Loucy (cell line): Measurements from ENCODE around the gene CAMSAP3.

Source experiments
- H2AFZ ChIP-seq: fragments of 200-600 bp; sonication (generic); 2 replicates; pipeline ENCODE4 v1.6.0; 2016; ENCODE audit warnings: antibody characterized with exemption, mild to moderate bottlenecking, low read length, moderate library complexity
- H3F3A ChIP-seq: fragments of 200-600 bp; 2 replicates; pipeline ENCODE4 v1.6.0; 2016; ENCODE audit warnings: antibody characterized with exemption, low read depth, mild to moderate bottlenecking
- H3K27me3 ChIP-seq: fragments of 200-600 bp; sonication (generic); 2 replicates; pipeline ENCODE4 v1.6.1; 2014; ENCODE audit warnings: low read length, mild to moderate bottlenecking; ENCODE audit not compliant: insufficient read depth, poor library complexity, severe bottlenecking
- H3K36me3 ChIP-seq: fragments of 200-600 bp; sonication (generic); 2 replicates; pipeline ENCODE4 v1.6.1; 2016; ENCODE audit warnings: low read length; ENCODE audit not compliant: insufficient read depth
- H3K4me1 ChIP-seq: fragments of 200-600 bp; sonication (generic); 2 replicates; pipeline ENCODE4 v1.5.1; 2014; ENCODE audit warnings: low read length, mild to moderate bottlenecking; ENCODE audit not compliant: insufficient read depth, poor library complexity, severe bottlenecking
- H3K4me2 ChIP-seq: fragments of 200-600 bp; sonication (generic); 2 replicates; pipeline ENCODE4 v1.6.0; 2014; ENCODE audit warnings: antibody characterized with exemption, low read length, low read depth, mild to moderate bottlenecking; ENCODE audit not compliant: poor library complexity, severe bottlenecking
- H3K4me3 ChIP-seq: fragments of 200-600 bp; sonication (generic); 2 replicates; pipeline ENCODE4 v1.5.1; 2014; ENCODE audit warnings: low read length, mild to moderate bottlenecking, mixed read lengths; ENCODE audit not compliant: poor library complexity, severe bottlenecking
- H3K79me2 ChIP-seq: fragments of 200-600 bp; sonication (generic); 2 replicates; pipeline ENCODE4 v1.6.1; 2014; ENCODE audit warnings: low read length; ENCODE audit not compliant: insufficient read depth
- H3K9ac ChIP-seq: fragments of 200-600 bp; sonication (generic); 2 replicates; pipeline ENCODE4 v1.6.0; 2014; ENCODE audit warnings: mild to moderate bottlenecking, low read depth, low read length, moderate library complexity; ENCODE audit not compliant: poor library complexity, severe bottlenecking
- H3K9me2 ChIP-seq: fragments of 200-600 bp; sonication (generic); replicated peaks from 2 replicates; pipeline ENCODE4 v1.6.1; 2016; ENCODE audit warnings: low read depth, low read length, mixed read lengths
- H3K9me3 ChIP-seq: fragments of 200-600 bp; sonication (generic); 2 replicates; pipeline ENCODE4 v1.6.1; 2014; ENCODE audit warnings: mild to moderate bottlenecking, antibody characterized with exemption, low read length, low read depth; ENCODE audit not compliant: insufficient read depth
- H4K20me1 ChIP-seq: fragments of 200-600 bp; sonication (generic); 2 replicates; pipeline ENCODE4 v1.6.0; 2014; ENCODE audit warnings: antibody characterized with exemption, low read length, mild to moderate bottlenecking; ENCODE audit not compliant: insufficient read depth, poor library complexity, severe bottlenecking
- CTCF ChIP-seq: fragments of 200-600 bp; sonication (generic); conservative IDR thresholded peaks from 2 replicates; pipeline ENCODE4 v1.5.1; 2014; ENCODE audit warnings: mild to moderate bottlenecking, antibody characterized with exemption, low read length
- EZH2phosphoT487 ChIP-seq: fragments of 200-600 bp; IDR thresholded peaks from 2 replicates; pipeline ENCODE4 v1.6.1; 2018; ENCODE audit warnings: antibody characterized with exemption, mild to moderate bottlenecking, moderate library complexity, borderline replicate concordance

The CAMSAP3 gene

GRCh38 chr19:7639863-7640348 is 44.2 kb downstream of the CAMSAP3 start:
- TF ChIP-seq CTCF: no peak
- TF ChIP-seq EZH2phosphoT487: no peak

GRCh38 chr19:7640803-7641202 is 45.1 kb downstream of the CAMSAP3 start:
- Histone ChIP-seq H3K79me2 (no peaks in the 10 kb centered on the region), H3K9me3 (no peaks in the 10 kb centered on the region), H3K27me3 (no peaks in the 10 kb centered on the region), H3K4me3 (no peak overlapping the region), H3K4me1 (no peaks in the 10 kb centered on the region), H3K4me2 (no peak overlapping the region), H2AFZ (no peak overlapping the region), H3K9ac (no peak overlapping the region), H3K9me2 (no peaks in the 10 kb centered on the region), H3K36me3 (no peaks in the 10 kb centered on the region), H3F3A (no peaks in the 10 kb centered on the region), H4K20me1 (no peaks in the 10 kb centered on the region)
- no peak for TF ChIP-seq CTCF
- TF ChIP-seq EZH2phosphoT487: no peak

More at GRCh38 chr19:7639863-7640348, 44.2 kb downstream of the CAMSAP3 start:
- Histone ChIP-seq H4K20me1 (no peaks in the 10 kb centered on the region), H3K79me2 (no peaks in the 10 kb centered on the region), H3K9me2 (no peaks in the 10 kb centered on the region), H2AFZ (no peak overlapping the region), H3K4me3 (no peak overlapping the region), H3K36me3 (no peaks in the 10 kb centered on the region), H3F3A (no peaks in the 10 kb centered on the region), H3K27me3 (no peaks in the 10 kb centered on the region), H3K4me1 (no peaks in the 10 kb centered on the region), H3K9ac (no peak overlapping the region), H3K9me3 (no peaks in the 10 kb centered on the region), H3K4me2 (no peak overlapping the region)

GRCh38 chr19:7641290-7642276 is 45.9 kb downstream of the CAMSAP3 start:
- TF ChIP-seq CTCF (no peak; the same call in 1 of the 2 replicates), EZH2phosphoT487 (no peak)
- no peak overlapping the region for H3K9ac ChIP-seq
- no peaks in the 10 kb centered on the region for H3K9me2 ChIP-seq
- H3F3A ChIP-seq: no peaks in the 10 kb centered on the region
- no peaks in the 10 kb centered on the region for H3K27me3 ChIP-seq
- H4K20me1 ChIP-seq: no peaks in the 10 kb centered on the region
- H3K4me3 ChIP-seq: no peak overlapping the region
- H2AFZ ChIP-seq: no peak overlapping the region
- no peaks in the 10 kb centered on the region for H3K36me3 ChIP-seq
- H3K79me2 ChIP-seq: no peaks in the 10 kb centered on the region
- no peak overlapping the region for H3K4me2 ChIP-seq
- H3K4me1 ChIP-seq: no peaks in the 10 kb centered on the region
- H3K9me3 ChIP-seq: no peaks in the 10 kb centered on the region
